ENCODE results near the gene ERC2.
"Not testable (repeated sequence)": the region's sequence is repeated elsewhere in the genome, so short reads cannot be mapped to it uniquely, and the experiment has no call there.

The ERC2 gene

DNA sequence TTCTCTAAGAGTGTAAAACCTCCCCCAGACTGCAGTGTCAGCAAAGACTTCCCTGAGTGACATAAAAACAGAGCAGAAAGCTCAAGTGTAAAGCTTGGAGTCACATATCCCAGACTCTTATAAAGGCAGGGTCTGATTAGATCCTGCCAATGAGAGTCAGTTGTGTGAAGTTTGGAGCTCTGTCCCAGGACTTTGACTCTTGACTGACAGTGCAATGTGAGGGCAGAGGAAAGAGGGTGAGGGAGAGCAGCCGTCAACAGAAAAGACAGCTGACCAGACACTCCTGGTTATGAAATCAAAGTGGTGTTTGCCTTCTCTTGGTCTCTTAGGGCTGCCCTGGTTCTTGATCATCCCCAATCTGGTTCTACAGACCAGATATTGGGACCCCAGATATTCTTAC, 393.2 kb downstream of the ERC2 start:
- no peaks in the 10 kb centered on the region for H3K36me3 ChIP-seq
- H3K27ac ChIP-seq, result no peak overlapping the region
- H3K27me3 ChIP-seq (ENCODE audit: insufficient read depth, low read depth, severe bottlenecking), result no peaks in the 10 kb centered on the region
- no peak for DNase-seq
- H3K4me3 ChIP-seq (ENCODE audit: low read depth, low read length), result no peak overlapping the region
- H3K9me3 ChIP-seq (ENCODE audit: severe bottlenecking), result no peaks in the 10 kb centered on the region
- TF ChIP-seq, protein P1, sequence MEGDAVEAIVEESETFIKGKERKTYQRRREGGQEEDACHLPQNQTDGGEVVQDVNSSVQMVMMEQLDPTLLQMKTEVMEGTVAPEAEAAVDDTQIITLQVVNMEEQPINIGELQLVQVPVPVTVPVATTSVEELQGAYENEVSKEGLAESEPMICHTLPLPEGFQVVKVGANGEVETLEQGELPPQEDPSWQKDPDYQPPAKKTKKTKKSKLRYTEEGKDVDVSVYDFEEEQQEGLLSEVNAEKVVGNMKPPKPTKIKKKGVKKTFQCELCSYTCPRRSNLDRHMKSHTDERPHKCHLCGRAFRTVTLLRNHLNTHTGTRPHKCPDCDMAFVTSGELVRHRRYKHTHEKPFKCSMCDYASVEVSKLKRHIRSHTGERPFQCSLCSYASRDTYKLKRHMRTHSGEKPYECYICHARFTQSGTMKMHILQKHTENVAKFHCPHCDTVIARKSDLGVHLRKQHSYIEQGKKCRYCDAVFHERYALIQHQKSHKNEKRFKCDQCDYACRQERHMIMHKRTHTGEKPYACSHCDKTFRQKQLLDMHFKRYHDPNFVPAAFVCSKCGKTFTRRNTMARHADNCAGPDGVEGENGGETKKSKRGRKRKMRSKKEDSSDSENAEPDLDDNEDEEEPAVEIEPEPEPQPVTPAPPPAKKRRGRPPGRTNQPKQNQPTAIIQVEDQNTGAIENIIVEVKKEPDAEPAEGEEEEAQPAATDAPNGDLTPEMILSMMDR (IDR thresholded peaks at IDR 0.05; ENCODE audit: low read depth, low read length), result no peak

DNA sequence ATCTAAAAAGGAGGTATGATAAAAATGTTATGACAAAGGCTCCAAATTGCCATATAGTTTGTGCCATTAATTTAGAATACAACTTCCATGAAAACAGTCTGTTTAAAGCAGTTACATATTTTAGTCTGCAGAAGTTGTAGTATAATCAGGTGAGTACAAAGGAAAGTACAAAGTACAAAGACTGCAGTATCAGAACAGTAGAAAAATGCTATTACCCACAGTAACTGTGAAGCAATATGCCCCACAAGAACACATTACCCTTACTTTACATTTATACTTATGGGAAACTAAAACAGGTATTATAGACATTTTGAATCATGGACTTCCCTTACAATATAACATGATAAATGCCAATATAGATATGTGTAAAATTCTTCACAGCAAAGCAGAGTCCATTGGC, 398.5 kb downstream of the ERC2 start:
- Histone ChIP-seq H3K27me3 (ENCODE audit: insufficient read depth, low read depth, severe bottlenecking) (no peaks in the 10 kb centered on the region), H3K36me3 (no peaks in the 10 kb centered on the region), H3K9me3 (ENCODE audit: severe bottlenecking) (no peaks in the 10 kb centered on the region), H3K4me3 (ENCODE audit: low read depth, low read length) (no peak overlapping the region), H3K27ac (no peak overlapping the region)
- TF ChIP-seq, protein P1 (IDR thresholded peaks at IDR 0.05; ENCODE audit: low read depth, low read length), result no peak
- no peak for DNase-seq

DNA sequence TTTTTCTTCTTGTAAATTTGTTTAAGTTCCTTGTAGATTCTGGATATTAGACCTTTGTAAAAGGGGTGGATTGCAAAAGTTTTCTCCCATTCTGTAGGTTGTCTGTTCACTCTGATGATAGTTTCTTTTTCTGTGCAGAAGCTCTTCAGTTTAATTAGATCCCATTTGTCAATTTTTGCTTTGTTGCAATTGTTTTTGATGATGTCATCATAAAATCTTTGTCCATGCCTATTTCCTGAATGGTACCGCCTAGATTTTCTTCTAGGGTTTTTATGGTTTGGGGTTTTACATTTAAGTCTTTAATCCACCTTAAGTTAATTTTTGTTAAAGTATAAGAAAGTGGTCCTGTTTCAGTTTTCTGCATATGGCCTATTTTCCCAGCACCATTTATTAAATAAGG, 401.9 kb downstream of the ERC2 start:
- not testable (repeated sequence) for H3K36me3 ChIP-seq; DNase-seq; H3K27ac ChIP-seq; H3K4me3 ChIP-seq (ENCODE audit: low read depth, low read length); H3K9me3 ChIP-seq (ENCODE audit: severe bottlenecking); H3K27me3 ChIP-seq (ENCODE audit: insufficient read depth, low read depth, severe bottlenecking)

DNA sequence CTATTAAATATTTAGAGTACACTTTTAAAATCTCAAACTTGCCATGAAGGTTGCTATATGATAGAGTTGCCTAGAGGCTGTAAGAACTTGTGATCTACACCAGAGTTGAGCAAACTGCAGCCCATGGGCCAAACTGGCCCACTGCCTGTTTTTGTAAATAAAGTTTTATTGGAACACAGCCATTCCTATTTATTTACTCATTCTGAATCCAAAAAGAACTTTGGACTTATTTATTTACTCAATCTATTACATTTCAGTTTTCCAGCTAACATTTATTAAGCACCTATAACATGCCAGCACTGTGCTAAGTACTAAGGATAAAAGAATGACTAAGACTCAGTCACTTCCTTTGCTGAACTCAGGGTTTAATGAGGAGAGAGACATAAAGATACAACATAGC, 403.6 kb downstream of the ERC2 start:
- TF ChIP-seq, protein P1 (IDR thresholded peaks at IDR 0.05; ENCODE audit: low read depth, low read length), result no peak
- H3K9me3 ChIP-seq (ENCODE audit: severe bottlenecking), result no peaks in the 10 kb centered on the region
- no peak for DNase-seq
- no peak overlapping the region for H3K27ac ChIP-seq
- H3K4me3 ChIP-seq (ENCODE audit: low read depth, low read length), result no peak overlapping the region
- no peaks in the 10 kb centered on the region for H3K27me3 ChIP-seq (ENCODE audit: insufficient read depth, low read depth, severe bottlenecking)
- H3K36me3 ChIP-seq, result no peaks in the 10 kb centered on the region

DNA sequence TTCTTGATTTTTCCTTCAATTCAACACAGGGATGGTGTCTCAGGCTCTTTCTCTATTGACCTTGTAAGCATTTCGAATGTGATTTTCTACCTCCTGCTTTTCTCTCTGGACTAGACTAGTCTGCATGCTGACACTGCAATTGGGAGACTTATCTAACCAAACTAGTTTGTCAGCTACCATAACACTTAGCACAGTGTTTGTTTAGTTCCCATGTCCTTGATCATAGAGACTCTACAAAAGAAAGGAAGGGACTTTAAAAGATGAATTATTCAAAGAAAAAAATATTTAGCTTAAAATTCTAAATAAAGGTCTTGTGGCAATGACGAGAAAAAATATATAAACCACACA, 407.0 kb downstream of the ERC2 start:
- DNase-seq, result no peak
- Histone ChIP-seq H3K27me3 (ENCODE audit: insufficient read depth, low read depth, severe bottlenecking) (no peaks in the 10 kb centered on the region), H3K9me3 (ENCODE audit: severe bottlenecking) (no peaks in the 10 kb centered on the region), H3K4me3 (ENCODE audit: low read depth, low read length) (no peak overlapping the region), H3K36me3 (no peaks in the 10 kb centered on the region), H3K27ac (no peak overlapping the region)
- TF ChIP-seq, protein P1 (IDR thresholded peaks at IDR 0.05; ENCODE audit: low read depth, low read length), result no peak

DNA sequence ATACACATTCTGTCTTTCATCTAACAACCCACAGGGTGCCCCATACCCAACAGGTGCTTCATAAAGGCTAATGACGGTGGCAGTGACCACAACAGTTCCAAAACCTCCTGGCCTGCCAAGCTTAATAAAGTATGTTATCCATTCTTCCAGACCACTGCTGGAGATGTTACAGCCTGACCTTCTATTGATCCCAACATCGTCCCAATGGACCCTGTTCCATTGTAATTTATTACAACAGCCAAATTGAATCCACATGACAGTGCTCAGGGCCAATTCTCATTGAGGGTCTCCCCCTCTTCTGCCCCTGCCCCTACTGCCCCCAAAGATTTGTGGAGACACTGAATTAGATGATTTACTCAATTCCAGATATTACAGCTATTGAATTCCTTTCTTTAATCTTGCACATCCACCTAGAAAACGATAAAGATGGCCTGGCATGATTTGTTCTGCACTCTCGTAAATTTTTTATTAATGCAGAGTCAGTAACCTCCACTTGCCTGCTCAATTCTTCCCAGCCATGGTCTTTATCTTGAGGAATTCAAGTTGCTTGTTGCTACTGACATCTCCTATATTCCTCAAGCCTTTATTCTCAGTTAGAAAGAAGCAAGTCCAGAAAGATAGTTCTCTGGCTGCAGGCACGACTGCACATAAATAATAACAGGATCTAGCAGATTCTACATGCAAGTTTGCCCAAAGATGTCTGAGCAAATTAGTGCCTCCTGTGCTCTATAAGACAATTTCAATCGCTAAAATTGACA, 407.6 kb downstream of the ERC2 start:
- Histone ChIP-seq H3K4me3 (ENCODE audit: low read depth, low read length) (no peak overlapping the region), H3K9me3 (ENCODE audit: severe bottlenecking) (no peaks in the 10 kb centered on the region), H3K27ac (no peak overlapping the region), H3K36me3 (no peaks in the 10 kb centered on the region), H3K27me3 (ENCODE audit: insufficient read depth, low read depth, severe bottlenecking) (no peaks in the 10 kb centered on the region)
- DNase-seq, result no peak
- TF ChIP-seq, protein P1 (IDR thresholded peaks at IDR 0.05; ENCODE audit: low read depth, low read length), result no peak

Measured in WERI-Rb-1 (cell line).